GM18951 (cell line): ENCODE results near the gene CTNNA2.

Source experiments
- POLR2A ChIP-seq: IDR thresholded peaks from 4 replicates; pipeline ENCODE4 v1.6.1; 2011; ENCODE audit warnings: mild to moderate bottlenecking; ENCODE audit not compliant: insufficient read length, insufficient read depth; ENCODE audit errors: extremely low read depth
- in situ Hi-C: fragments of 300-500 bp; cut with MboI; formaldehyde crosslinking; loops from one replicate; pipeline ENCODE4 v1.12.0; 2022; ENCODE audit warnings: low sequenced_read_pairs, mixed read lengths, inconsistent platforms; ENCODE audit not compliant: unreplicated experiment

The CTNNA2 gene

GRCh38 chr2:79796641-79797040 is 283.8 kb downstream of the CTNNA2 start:
- in situ Hi-C loops = no loop called here
- TF ChIP-seq POLR2A = no peak

- no peak for TF ChIP-seq POLR2A
- in situ Hi-C loops = no loop called here
These were observed 285.9 kb downstream of the CTNNA2 start for GRCh38 chr2:79798776-79799175.

- no peak for TF ChIP-seq POLR2A
- in situ Hi-C loops = no loop called here
These were observed 286.9 kb downstream of the CTNNA2 start for GRCh38 chr2:79799729-79800128.

- in situ Hi-C loops = no loop called here
- TF ChIP-seq POLR2A = no peak
These were observed 288.2 kb downstream of the CTNNA2 start for GRCh38 chr2:79801082-79801481.

GRCh38 chr2:79817288-79817687 is 304.4 kb downstream of the CTNNA2 start:
- no peak for TF ChIP-seq POLR2A
- in situ Hi-C loops = no loop called here

- TF ChIP-seq POLR2A = no peak
- in situ Hi-C loops = no loop called here
These were observed 307.4 kb downstream of the CTNNA2 start for GRCh38 chr2:79820281-79820680.

- in situ Hi-C loops = no loop called here
- no peak for TF ChIP-seq POLR2A
These were observed 309.3 kb downstream of the CTNNA2 start for GRCh38 chr2:79822136-79822535.

- no peak for TF ChIP-seq POLR2A
- in situ Hi-C loops = no loop called here
These were observed 311.4 kb downstream of the CTNNA2 start for GRCh38 chr2:79824086-79824786.

- in situ Hi-C loops = no loop called here
- no peak for TF ChIP-seq POLR2A
These were observed 315.0 kb downstream of the CTNNA2 start for GRCh38 chr2:79827881-79828280.

- TF ChIP-seq POLR2A = no peak
- in situ Hi-C loops = no loop called here
These were observed 317.6 kb downstream of the CTNNA2 start for GRCh38 chr2:79830501-79830900.

- in situ Hi-C loops = no loop called here
- no peak for TF ChIP-seq POLR2A
These were observed 319.1 kb downstream of the CTNNA2 start for GRCh38 chr2:79831961-79832360.

GRCh38 chr2:79832511-79833234 is 319.8 kb downstream of the CTNNA2 start:
- no peak for TF ChIP-seq POLR2A
- in situ Hi-C loops = no loop called here

- TF ChIP-seq POLR2A = no peak
- in situ Hi-C loops = no loop called here
These were observed 320.5 kb downstream of the CTNNA2 start for GRCh38 chr2:79833235-79833878.

- TF ChIP-seq POLR2A = no peak
- in situ Hi-C loops = no loop called here
These were observed 323.1 kb downstream of the CTNNA2 start for GRCh38 chr2:79835911-79836310.
